ENCODE data around the gene ARHGEF2.
A peak's percentile ranks its signal among the peaks of the same experiment; 100 is the strongest.

ARHGEF2 gene

DNA sequence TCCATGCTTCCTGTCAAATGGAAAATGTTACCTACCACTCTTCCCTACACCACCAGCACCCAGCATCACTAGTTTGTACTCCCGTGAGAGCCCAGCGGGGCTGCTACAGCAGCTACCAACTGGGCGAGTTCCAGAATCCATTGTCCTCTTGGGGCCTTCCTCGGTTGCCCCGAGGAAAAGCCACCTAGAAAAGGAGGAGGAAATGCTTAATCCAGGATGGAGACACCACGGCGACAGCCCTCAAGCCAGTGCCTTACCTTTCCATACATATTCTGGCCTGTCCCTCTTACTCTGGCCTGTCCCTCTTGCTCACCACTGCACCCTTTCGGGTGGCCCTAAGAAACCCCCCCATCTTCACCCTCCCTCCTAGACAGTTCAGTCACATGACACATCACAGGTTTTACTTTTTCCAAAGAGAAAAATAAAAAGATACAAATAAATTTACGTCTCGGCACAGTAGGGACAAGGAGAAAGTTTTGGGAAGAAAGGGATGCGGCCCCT lies 67.7 kb downstream of the ARHGEF2 start:
- H3K4me3 ChIP-seq (ENCODE audit: low read length), result peak overlapping the region; percentile 98; the same call in 1 of the 2 replicates
- WGBS (ENCODE audit: insufficient coverage, insufficient read length), result no CpG with 5 or more reads among the region's 11 CpGs
- no peaks in the 10 kb centered on the region for H3K27me3 ChIP-seq (ENCODE audit: control insufficient read depth, insufficient read depth, low read length)
- H3K4me1 ChIP-seq (ENCODE audit: control insufficient read depth, insufficient read depth, low read length), result no peaks in the 10 kb centered on the region
- H3K27ac ChIP-seq (ENCODE audit: low read length), result no peak overlapping the region
- no peaks in the 10 kb centered on the region for H3K9me3 ChIP-seq (ENCODE audit: control insufficient read depth, insufficient read depth, low read length)
- DNase-seq (ENCODE audit: low read depth, low spot score), result no peak
- H3K36me3 ChIP-seq (ENCODE audit: control insufficient read depth, insufficient read depth, low read length), result peaks cover 12% of the 10 kb centered on the region

DNA sequence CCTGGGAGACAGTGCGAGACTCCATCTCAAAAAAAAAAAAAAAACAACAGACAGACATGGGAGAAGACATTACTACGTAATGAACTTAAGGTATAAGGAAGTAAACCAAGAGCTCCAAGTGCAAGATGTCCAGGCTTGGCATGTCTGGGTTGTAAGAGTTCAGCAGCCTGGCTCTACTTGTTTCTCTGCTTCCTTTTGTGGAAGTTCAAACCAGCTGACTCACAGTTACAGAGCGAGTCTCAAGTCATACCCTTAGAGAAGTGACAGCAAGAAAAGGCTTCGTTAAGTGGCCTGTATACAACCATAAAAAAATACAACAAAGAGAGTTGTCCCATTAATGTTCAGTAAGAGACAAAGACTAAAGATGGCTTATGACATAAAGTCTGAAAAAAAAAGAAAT lies 68.5 kb downstream of the ARHGEF2 start:
- no CpG with 5 or more reads among the region's 4 CpGs for WGBS (ENCODE audit: insufficient coverage, insufficient read length)
- Histone ChIP-seq H3K27ac (ENCODE audit: low read length) (no peak overlapping the region), H3K9me3 (ENCODE audit: control insufficient read depth, insufficient read depth, low read length) (no peaks in the 10 kb centered on the region), H3K4me1 (ENCODE audit: control insufficient read depth, insufficient read depth, low read length) (no peaks in the 10 kb centered on the region), H3K27me3 (ENCODE audit: control insufficient read depth, insufficient read depth, low read length) (no peaks in the 10 kb centered on the region), H3K4me3 (ENCODE audit: low read length) (no peak overlapping the region), H3K36me3 (ENCODE audit: control insufficient read depth, insufficient read depth, low read length) (peaks cover 8% of the 10 kb centered on the region; the same call in 1 of the 2 replicates)
- no peak for DNase-seq (ENCODE audit: low read depth, low spot score)

DNA sequence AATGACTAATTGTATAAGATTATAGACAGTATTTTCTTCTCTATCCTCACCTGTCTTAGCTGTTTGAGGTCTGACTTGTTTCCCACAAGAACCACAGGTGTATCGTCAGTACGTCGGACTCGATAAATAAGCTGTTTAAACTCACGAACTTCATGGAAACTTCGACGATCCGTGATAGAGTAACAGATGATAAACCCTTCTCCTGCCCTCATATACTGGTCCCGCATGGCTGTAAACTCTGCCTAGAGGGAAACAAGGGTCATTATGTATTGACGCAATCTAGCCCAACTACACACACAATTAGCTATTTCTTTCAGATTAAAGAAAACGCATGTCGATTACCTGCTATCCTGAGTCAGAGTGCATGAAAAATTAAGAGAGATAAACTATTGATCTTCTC lies 74.1 kb downstream of the ARHGEF2 start:
- no peak overlapping the region for H3K4me3 ChIP-seq (ENCODE audit: low read length)
- no peak overlapping the region for H3K27ac ChIP-seq (ENCODE audit: low read length)
- no peaks in the 10 kb centered on the region for H3K27me3 ChIP-seq (ENCODE audit: control insufficient read depth, insufficient read depth, low read length)
- DNase-seq (ENCODE audit: low read depth, low spot score), result no peak
- no CpG with 5 or more reads among the region's 12 CpGs for WGBS (ENCODE audit: insufficient coverage, insufficient read length)
- H3K36me3 ChIP-seq (ENCODE audit: control insufficient read depth, insufficient read depth, low read length), result peaks cover 27% of the 10 kb centered on the region; the same call in 1 of the 2 replicates
- no peaks in the 10 kb centered on the region for H3K9me3 ChIP-seq (ENCODE audit: control insufficient read depth, insufficient read depth, low read length)
- no peaks in the 10 kb centered on the region for H3K4me1 ChIP-seq (ENCODE audit: control insufficient read depth, insufficient read depth, low read length)

DNA sequence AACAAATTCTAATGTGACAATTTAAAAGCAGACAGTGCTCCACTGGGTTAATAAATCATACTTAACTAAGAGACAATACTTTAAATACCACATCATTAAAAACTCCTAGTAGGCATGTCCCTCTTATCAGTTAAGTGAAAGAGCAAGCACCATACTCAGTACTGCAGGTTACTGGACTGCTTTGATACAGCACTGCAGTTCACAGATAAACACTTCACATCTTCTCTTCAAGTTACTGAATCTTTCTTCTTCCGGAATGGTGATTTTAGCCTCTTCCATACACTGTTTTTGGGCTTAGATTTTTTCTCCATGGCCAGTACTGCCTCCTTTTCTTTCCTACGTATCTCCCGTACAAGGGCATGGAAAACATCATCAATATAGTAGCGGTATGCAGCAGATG lies 78.2 kb downstream of the ARHGEF2 start:
- Histone ChIP-seq H3K36me3 (ENCODE audit: control insufficient read depth, insufficient read depth, low read length) (peaks cover 26% of the 10 kb centered on the region; the same call in 1 of the 2 replicates), H3K4me1 (ENCODE audit: control insufficient read depth, insufficient read depth, low read length) (no peaks in the 10 kb centered on the region), H3K4me3 (ENCODE audit: low read length) (no peak overlapping the region), H3K27ac (ENCODE audit: low read length) (no peak overlapping the region), H3K9me3 (ENCODE audit: control insufficient read depth, insufficient read depth, low read length) (no peaks in the 10 kb centered on the region), H3K27me3 (ENCODE audit: control insufficient read depth, insufficient read depth, low read length) (no peaks in the 10 kb centered on the region)
- no peak for DNase-seq (ENCODE audit: low read depth, low spot score)
- no CpG with 5 or more reads among the region's 4 CpGs for WGBS (ENCODE audit: insufficient coverage, insufficient read length)

DNA sequence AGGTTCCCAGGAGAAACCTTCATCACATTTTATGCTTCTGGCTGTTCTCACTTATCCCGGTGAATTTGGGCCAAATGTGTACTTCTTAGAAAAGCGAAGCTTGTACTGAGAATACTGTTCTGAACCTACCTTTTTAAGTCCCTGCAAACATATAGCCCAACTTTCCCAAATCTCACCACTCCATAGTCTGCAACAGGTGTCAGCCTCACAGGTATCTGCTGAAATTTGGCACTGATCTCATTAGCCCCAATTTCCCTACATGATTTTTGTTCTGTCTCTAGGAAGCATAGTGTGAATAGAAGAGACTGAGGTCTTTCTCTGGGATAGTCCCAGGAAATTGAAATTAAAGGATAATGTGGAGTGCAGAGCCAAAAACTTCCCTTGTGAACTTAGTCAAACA lies 78.7 kb downstream of the ARHGEF2 start:
- Histone ChIP-seq H3K4me1 (ENCODE audit: control insufficient read depth, insufficient read depth, low read length) (no peaks in the 10 kb centered on the region), H3K27me3 (ENCODE audit: control insufficient read depth, insufficient read depth, low read length) (no peaks in the 10 kb centered on the region), H3K4me3 (ENCODE audit: low read length) (no peak overlapping the region), H3K9me3 (ENCODE audit: control insufficient read depth, insufficient read depth, low read length) (no peaks in the 10 kb centered on the region), H3K36me3 (ENCODE audit: control insufficient read depth, insufficient read depth, low read length) (peaks cover 26% of the 10 kb centered on the region; the same call in 1 of the 2 replicates), H3K27ac (ENCODE audit: low read length) (no peak overlapping the region)
- no peak for DNase-seq (ENCODE audit: low read depth, low spot score)
- WGBS (ENCODE audit: insufficient coverage, insufficient read length), result no CpG with 5 or more reads among the region's 2 CpGs

DNA sequence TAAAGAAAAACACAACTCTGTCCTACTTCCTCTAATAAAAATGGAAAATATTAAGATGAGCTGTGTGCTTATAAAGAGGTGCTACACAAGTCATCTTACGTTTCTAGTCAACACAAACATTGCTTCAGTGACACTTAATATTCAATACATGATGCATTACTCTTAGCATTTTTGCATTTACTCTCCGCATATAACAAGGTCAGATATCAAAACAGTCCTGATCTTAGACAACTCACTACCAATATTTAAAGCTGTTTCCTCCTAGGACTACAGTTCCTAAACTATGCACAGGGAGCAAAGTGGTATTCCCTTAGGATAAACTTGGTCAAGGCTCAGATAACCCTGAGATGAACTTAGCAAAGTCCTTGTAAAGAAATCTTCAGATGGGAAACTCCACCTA lies 79.5 kb downstream of the ARHGEF2 start:
- H3K4me3 ChIP-seq (ENCODE audit: low read length), result no peak overlapping the region

DNA sequence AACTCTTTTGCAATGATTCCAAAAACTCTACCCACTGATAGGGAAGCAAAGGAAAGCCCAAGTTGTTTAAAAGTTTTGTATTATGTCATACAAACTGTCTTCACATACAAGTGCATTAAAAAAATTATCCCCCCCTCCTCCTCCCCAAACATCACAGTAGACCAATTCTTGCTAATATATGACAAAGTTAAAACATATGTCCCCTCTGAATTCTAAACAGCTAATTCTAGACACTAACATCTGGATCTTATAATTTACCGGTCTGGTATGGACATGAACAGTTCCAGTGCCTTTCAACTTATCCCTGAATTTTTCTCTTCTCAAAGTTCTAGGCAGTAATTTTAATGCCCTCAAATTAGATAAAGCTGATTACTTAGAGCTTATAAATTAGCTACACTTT lies 80.6 kb downstream of the ARHGEF2 start:
- Histone ChIP-seq H3K4me3 (ENCODE audit: low read length) (no peak overlapping the region), H3K4me1 (ENCODE audit: control insufficient read depth, insufficient read depth, low read length) (no peaks in the 10 kb centered on the region), H3K27ac (ENCODE audit: low read length) (no peak overlapping the region), H3K36me3 (ENCODE audit: control insufficient read depth, insufficient read depth, low read length) (peaks cover 17% of the 10 kb centered on the region; the same call in 1 of the 2 replicates), H3K9me3 (ENCODE audit: control insufficient read depth, insufficient read depth, low read length) (no peaks in the 10 kb centered on the region), H3K27me3 (ENCODE audit: control insufficient read depth, insufficient read depth, low read length) (no peaks in the 10 kb centered on the region)
- no CpG with 5 or more reads among the region's 1 CpG for WGBS (ENCODE audit: insufficient coverage, insufficient read length)
- no peak for DNase-seq (ENCODE audit: low read depth, low spot score)

More for the DNA sequence above, 79.5 kb downstream of the ARHGEF2 start:
- Histone ChIP-seq H3K9me3 (ENCODE audit: control insufficient read depth, insufficient read depth, low read length) (no peaks in the 10 kb centered on the region), H3K27me3 (ENCODE audit: control insufficient read depth, insufficient read depth, low read length) (no peaks in the 10 kb centered on the region), H3K27ac (ENCODE audit: low read length) (no peak overlapping the region), H3K36me3 (ENCODE audit: control insufficient read depth, insufficient read depth, low read length) (peaks cover 21% of the 10 kb centered on the region; the same call in 1 of the 2 replicates), H3K4me1 (ENCODE audit: control insufficient read depth, insufficient read depth, low read length) (no peaks in the 10 kb centered on the region)
- no peak for DNase-seq (ENCODE audit: low read depth, low spot score)
- no CpG with 5 or more reads among the region's 2 CpGs for WGBS (ENCODE audit: insufficient coverage, insufficient read length)
